GM19328 (cell line): ENCODE measurements around the gene MAP2K5.

Experiments used
- ATAC-seq: cut with Tn5 transposase; IDR thresholded peaks from one replicate; pipeline ENCODE4 v1.9.1; 2021; ENCODE audit warnings: mild to moderate bottlenecking, moderate library complexity; ENCODE audit not compliant: unreplicated experiment

Gene MAP2K5

DNA sequence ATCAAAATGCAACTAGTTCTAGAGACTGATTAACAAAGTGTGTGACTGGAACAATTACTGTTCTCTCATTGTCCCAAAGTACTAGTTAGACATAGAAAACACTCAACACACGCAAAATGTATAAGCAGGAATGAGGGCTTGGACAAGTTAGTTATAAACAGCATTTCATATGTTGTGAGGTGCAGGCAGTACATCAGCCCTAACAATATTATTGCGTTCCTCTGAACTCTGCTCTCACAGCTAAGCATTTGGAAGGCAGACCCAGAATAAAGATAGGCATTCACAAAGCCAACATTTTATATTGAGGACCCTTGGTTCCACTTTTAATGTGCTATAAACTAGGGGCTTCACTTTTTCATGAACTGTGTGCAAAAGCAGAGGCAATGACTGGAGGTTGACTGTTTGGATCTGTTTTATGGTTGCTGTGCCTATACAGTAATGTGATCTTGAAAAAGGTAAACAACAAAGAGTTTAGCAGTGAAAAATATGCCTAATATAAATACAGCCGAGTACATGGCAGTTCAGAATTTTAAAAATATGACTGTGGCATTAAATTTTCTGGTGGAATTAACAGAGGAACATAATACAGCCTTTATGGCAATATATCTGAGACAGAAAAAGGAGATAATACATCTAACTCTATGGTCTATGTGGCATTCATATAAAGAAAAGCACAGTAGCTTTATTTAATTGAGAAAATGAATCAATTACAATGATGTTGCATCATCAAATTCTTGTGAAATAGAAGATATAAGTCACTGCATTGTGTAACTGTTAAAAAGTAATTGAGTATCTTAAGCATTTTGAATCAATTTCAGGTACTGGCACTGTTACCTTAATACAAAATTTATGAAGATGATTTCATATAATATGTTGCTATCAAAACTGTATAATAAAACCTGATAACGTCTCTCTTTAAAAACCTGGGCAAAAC is 202.8 kb downstream of the MAP2K5 start:
- no peak for ATAC-seq

GRCh38 chr15:67746022-67746421 is 203.5 kb downstream of the MAP2K5 start:
- no peak for ATAC-seq

DNA sequence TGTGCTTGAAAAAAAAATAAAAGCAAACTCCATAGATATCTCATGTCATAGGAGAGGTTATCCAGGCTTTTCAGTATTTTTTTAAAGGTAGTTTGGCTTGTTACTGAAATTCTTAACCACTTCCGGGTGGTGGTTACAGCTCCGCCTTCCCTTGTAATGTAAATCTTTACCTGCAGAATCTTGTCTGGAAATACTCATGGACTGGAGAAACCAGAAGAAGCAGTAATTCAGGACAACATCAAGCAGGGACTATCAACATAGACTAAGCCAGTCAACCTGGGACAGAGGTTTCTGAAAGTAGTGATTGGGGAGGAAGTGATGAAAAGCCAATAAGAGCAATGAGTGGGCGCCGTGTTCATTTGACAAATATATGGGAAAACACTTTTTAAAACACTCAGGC is 203.9 kb downstream of the MAP2K5 start:
- no peak for ATAC-seq

- no peak for ATAC-seq
Observed at GRCh38 chr15:67747921-67748320, 205.4 kb downstream of the MAP2K5 start.

DNA sequence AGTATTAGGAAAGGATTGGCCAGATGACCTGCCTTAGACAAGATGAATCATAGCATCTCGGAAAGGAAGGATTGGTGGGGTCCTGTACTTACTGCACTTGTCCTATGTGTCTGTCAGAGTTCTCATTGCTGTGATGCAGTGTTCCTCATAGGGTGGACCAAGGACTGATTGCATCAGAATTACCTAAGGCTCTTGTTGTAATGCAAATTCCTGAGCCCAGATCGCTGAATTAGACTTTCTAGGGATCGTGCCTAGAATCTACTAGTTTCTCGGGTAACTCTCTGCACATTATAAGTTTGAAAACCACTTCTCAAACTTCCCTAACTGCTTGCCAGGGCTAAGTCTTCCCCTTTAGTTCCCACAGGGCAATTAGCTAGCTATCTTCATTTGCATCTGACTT is 207.9 kb downstream of the MAP2K5 start:
- ATAC-seq, result no peak

GRCh38 chr15:67753891-67754290 is 211.4 kb downstream of the MAP2K5 start:
- ATAC-seq, result no peak

DNA sequence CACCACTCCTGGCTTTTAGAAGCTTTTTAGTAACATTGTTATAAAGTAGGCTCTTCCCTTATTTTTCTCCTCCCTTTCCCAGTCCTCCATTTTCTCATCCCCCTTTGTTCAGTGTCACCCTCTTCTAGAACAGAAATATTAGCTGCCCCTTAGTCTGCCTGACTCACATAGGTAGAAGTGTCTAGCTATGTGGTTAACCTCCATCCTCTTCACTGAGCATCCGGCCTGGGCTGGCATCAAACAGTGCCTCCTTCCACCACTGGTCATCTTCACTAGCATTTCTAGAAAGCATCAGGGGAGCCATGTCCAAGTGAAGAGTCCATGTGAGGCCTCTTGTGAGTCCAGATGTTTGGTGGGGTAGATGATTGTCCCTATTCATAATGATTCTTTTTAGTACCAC is 212.8 kb downstream of the MAP2K5 start:
- ATAC-seq, result no peak

- ATAC-seq, result no peak
Observed at GRCh38 chr15:67755936-67756335, 213.4 kb downstream of the MAP2K5 start.

DNA sequence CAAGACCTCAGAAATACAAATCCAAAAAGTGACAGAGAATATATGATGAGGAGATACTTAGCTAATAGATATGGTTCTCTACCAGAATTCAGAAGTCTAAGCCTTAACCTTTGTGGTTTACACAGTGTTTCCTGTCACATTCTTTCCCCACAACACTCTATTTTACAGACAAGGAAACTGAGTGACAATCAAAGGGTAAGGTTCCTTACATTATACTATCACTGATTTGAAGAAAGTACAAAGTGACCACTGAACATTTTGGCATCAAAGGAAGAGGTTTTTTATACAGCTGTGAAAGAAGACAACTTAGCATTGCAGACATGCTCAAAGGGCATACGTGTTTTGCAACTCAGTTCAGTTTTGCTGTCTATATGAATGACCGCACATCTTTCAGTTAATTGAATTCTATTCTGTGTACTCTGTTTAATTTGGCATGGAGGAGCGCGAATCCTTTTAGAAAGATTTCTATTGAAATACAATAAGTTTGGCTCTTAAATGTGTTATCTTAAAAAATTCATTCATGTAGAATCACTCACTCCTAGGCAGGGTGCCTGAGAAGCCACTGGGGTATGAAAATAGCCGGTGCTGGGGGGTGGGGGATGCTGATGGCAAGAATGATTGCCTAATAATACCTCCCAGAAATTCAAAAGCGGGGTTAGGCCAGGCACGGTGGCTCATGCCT is 216.3 kb downstream of the MAP2K5 start:
- ATAC-seq, result no peak

DNA sequence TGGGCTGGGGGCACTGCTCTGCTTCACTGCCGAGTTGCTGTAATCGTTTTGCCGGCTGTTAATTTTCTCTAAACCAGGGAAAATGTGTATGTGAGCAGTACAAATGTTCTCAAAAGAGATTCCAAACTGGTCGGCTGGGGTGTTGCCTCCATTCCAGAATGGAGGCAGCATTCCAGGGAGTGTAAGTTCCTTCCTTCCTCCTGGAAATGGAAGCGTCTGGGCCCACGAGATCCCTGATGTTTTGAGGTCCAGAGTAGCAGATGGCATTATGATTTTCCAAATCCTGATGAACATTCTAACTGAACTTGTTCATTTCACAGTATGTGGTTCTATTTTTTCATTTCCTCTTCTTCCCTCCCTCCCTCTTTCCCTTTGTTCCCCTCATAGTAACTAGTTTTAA is 218.4 kb downstream of the MAP2K5 start:
- no peak for ATAC-seq

DNA sequence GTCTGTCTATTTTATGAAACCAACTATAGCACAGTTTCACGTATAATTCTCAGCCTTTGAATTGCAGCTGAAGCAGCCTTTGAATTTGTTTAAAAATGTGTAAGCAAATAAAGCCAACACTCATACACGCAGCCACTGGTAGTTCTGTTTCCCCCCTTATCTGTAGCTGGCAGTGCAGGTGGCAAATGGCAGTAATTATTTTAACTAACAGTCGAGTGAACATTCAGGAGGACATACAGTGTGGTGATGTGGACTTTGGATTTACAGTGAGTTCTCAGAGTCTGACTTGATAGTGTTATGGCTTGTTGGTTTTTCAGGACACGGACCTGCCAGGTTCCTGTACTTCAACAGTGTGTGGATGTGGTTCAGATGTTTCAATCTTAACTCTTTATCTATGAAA is 218.8 kb downstream of the MAP2K5 start:
- no peak for ATAC-seq

DNA sequence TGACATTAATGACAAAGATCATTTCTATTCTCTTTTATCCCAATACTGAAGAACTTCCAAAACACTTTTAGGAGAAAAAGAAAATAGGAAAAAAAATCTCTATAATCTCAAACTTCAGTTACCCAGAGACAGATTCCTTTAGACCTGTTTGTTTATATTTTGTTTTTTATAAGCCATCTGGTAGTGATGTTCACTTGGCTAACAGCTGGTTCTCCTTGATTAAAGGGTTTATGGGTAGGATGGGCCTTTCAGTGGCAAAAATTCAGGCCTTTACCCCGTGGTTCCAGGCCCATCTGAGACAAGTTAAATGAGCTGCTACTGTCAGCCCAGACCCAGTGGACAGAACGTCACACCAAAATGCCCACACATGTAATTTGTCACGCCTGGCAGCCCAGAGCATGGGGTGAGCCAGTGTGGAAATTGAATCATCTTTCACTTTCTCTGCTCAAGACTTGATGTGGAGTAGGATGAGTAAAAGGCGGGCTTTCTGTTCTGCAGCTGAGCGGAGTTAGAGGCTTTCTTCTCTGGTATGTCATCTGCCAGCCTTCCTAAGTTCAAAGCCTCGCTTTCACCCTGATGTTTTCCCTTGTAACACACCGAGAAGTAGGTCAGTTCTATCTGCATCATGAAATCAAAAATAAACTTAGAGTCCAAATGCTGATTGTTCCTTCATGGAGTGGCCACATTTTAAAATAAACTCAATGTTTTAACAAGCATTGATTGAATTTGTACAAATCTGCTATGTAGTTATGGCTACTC is 220.3 kb downstream of the MAP2K5 start:
- ATAC-seq, result no peak

- ATAC-seq, result no peak
Observed at GRCh38 chr15:67765701-67766100, 223.2 kb downstream of the MAP2K5 start.

GRCh38 chr15:67766968-67767367 is 224.5 kb downstream of the MAP2K5 start:
- ATAC-seq, result no peak

DNA sequence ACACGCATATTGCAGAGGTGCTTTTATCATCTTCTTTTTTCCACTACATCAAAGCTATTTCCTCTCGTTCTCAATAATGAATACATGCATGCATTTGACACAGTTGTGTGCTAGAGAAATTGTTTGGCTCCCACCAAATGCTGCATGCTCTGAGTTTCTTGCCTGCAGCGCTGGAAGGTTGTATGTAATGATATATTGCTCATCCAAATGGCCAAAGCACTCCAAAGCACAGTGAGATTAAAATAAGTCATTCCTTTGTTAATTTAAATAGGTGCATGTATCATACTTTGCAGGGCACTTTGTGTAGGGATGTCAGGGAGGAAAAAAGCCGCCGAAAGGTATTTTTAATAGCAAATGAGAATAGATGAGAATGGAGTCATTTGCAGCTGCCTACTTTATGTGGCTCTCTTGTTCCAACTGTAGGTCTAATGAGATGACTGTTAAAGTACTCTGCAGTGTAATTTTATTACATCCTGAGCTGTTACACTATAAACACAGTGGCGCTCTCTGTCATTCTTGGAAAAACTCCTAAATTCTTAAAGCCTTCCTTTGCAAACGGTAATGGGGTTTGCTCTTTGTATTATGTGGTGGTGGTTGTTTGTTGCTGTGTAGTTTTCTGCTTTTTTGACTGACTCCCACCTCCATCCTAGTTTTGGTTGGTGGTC is 225.9 kb downstream of the MAP2K5 start:
- no peak for ATAC-seq

DNA sequence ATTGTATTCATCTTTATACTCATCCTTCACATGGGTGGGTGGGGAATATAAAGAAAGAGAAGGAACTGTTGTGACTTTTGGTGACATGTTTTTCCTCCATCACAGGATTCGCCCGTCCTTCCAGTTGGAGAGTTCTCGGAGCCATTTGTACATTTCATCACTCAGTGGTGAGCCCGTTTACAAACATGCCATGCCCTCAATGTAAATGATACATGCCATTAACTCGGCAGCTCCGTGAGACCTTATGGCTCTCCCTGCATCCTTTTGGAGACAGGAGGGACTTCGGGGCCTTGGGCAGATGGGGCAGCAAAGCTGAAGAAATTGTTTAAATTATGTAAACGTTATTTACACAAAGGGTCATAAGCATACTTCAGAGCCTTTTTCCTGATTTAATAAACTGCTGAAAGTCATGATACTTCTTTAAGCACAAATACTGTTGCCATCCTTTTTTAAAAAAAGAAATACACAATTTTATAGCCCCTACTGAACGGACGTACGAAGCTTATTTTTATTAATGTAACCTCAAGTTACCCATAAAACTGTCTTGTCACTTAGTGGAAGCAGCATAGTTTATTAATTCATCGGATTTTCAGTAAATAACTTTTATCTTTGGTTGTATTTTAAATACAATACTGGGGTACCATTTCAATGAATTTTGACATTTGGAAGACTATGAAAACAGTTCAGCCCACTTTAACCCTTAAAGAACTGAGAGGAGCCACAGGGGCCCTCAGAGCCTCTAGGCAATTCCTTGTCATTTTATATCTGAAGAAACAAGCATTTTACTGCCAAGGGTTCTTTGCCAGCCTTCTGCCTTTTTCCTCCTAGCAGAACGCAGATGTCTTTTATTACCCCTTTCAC is 227.2 kb downstream of the MAP2K5 start:
- no peak for ATAC-seq

- no peak for ATAC-seq
Observed at GRCh38 chr15:67770358-67770628, 227.8 kb downstream of the MAP2K5 start.

DNA sequence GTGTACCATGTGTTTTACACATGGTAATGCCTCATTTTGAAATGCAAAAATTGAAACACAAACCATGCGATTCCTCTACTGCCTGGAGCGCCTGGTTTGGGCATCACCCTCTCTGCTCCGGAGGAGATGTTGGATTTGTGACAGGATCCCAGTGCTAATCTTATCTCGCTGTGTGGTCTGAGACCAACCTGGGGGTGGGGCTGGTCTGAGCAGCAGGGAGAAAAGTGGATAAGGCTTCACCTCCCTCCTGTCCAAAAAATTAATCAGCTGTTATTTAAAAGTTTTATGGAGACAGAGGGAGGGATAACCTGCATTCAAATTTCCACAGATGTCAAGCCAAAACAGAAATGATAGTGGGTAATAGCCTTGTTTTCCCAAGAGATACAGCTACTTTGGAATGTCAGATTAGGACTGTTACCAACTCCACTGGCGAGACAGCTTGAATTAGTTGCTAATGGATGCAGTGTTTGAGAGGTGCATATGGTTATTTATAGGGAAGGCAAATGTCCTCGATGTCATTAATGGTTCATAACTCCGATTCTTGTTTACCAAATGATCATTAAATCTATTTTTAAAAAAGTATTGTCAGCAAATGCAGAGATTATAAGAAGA is 228.8 kb downstream of the MAP2K5 start:
- no peak for ATAC-seq

GRCh38 chr15:67774626-67775025 is 232.1 kb downstream of the MAP2K5 start:
- ATAC-seq, result no peak

- ATAC-seq, result no peak
Observed at GRCh38 chr15:67775250-67775649, 232.7 kb downstream of the MAP2K5 start.
